GM12878 (cell line): ENCODE data around the gene DIAPH1. TPM values are rescaled to one million over a fixed set of nuclear protein-coding genes. Genes with fewer than 3 reads are reported as not detected.
A peak's percentile ranks its signal among the peaks of the same experiment; 100 is the strongest.

Experiments used
- ATAC-seq: fragments of 200-7000 bp; cut with Tn5 transposase; 3 replicates; pipeline ENCODE4 v1.9.1; 2020; ENCODE audit warnings: mild to moderate bottlenecking, moderate library complexity
- BruUV-seq: library from RNA; stranded (reverse); fragments of 400-500 nt; replicated peaks from 2 replicates; lab custom pipeline; 2021; lab: Mats Ljungman, UMichigan
- CTCF ChIA-PET: fragments of 300-600 bp; sonication (Branson Sonifier 250); formaldehyde crosslinking; extraction: SDS; loops from one replicate; lab custom pipeline; 2021; ENCODE audit warnings: inconsistent platforms; lab: Yijun Ruan, JAX
- POLR2A ChIA-PET: fragments of 350-600 bp; formaldehyde crosslinking; extraction: SDS; loops from one replicate; lab custom pipeline; 2021; ENCODE audit warnings: inconsistent platforms; lab: Charles Lee
- RAD21 ChIA-PET: fragments of 300-600 bp; sonication (Branson Sonifier 250); formaldehyde crosslinking; loops from one replicate; lab custom pipeline; 2023; ENCODE audit warnings: antibody characterized with exemption; ENCODE audit not compliant: unreplicated experiment; lab: Charles Lee
- SMC1A ChIA-PET: fragments of 300-600 bp; sonication (Branson Sonifier 250); formaldehyde crosslinking; loops from one replicate; lab custom pipeline; 2023; ENCODE audit not compliant: unreplicated experiment, uncharacterized antibody; lab: Charles Lee
- DNase-seq: peaks from one replicate; pipeline ENCODE4 v3.0.0-alpha.2; 2011; ENCODE audit warnings: low read depth, low spot score
- FAIRE-seq: peaks from 3 replicates; lab custom pipeline; 2011; peaks lifted over from hg19 to GRCh38; lab: Jason Lieb, UNC
- H2AFZ ChIP-seq: 2 replicates; pipeline ENCODE4 v1.6.0; 2011; ENCODE audit warnings: low read depth, low read length, control low read depth; ENCODE audit not compliant: control insufficient read depth
- H3K27ac ChIP-seq: 2 replicates; pipeline ENCODE4 v1.5.1; 2011; ENCODE audit warnings: control low read depth; ENCODE audit not compliant: control insufficient read depth, insufficient read depth
- H3K27me3 ChIP-seq, 2 experiments: replicated peaks in 1 of 2; 2 replicates each; pipeline versions ENCODE4 v1.6.0 to v1.6.1; 2011; ENCODE audit warnings: low read length in 1 of 2; ENCODE audit not compliant: control insufficient read depth in 2 of 2, insufficient read depth in 2 of 2
- H3K36me3 ChIP-seq, 2 experiments: 2 replicates each; pipeline ENCODE4 v1.5.1; 2011; ENCODE audit warnings: low read length in 1 of 2; ENCODE audit not compliant: control insufficient read depth in 2 of 2, insufficient read depth in 2 of 2
- H3K4me1 ChIP-seq: 2 replicates; pipeline ENCODE4 v1.6.1; 2011; ENCODE audit warnings: mild to moderate bottlenecking, low read length, moderate library complexity, mixed read lengths; ENCODE audit not compliant: control insufficient read depth, insufficient read depth
- H3K4me2 ChIP-seq: 2 replicates; pipeline ENCODE4 v1.6.0; 2011; ENCODE audit warnings: control low read depth; ENCODE audit not compliant: control insufficient read depth, insufficient read depth
- H3K4me3 ChIP-seq: fragments of 200-600 bp; sonication (generic); 2 replicates; pipeline ENCODE4 v1.5.1; 2016
- H3K79me2 ChIP-seq: 2 replicates; pipeline ENCODE4 v1.6.0; 2011; ENCODE audit warnings: low read length; ENCODE audit not compliant: control insufficient read depth, insufficient read depth
- H3K9ac ChIP-seq: 2 replicates; pipeline ENCODE4 v1.8.0; 2011; ENCODE audit warnings: low read length, control low read depth, mixed read lengths; ENCODE audit not compliant: control insufficient read depth, insufficient read depth
- H3K9me3 ChIP-seq: replicated peaks from 3 replicates; pipeline ENCODE4 v1.5.1; 2011; ENCODE audit warnings: mild to moderate bottlenecking, low read length; ENCODE audit not compliant: control insufficient read depth, insufficient read depth
- H4K20me1 ChIP-seq: 2 replicates; pipeline ENCODE4 v1.6.0; 2011; ENCODE audit not compliant: control insufficient read depth, insufficient read depth
- CREB1 ChIP-seq: IDR thresholded peaks from 2 replicates; pipeline ENCODE4 v1.6.1; 2012; ENCODE audit warnings: low read depth, mild to moderate bottlenecking, inconsistent platforms
- IKZF1 ChIP-seq: fragments of 450-650 bp; conservative IDR thresholded peaks from 2 replicates; pipeline ENCODE4 v1.6.1; 2017; ENCODE audit warnings: antibody characterized with exemption, mild to moderate bottlenecking
- NR2C1 ChIP-seq: fragments of 450-650 bp; IDR thresholded peaks from 2 replicates; pipeline ENCODE4 v1.6.1; 2017; ENCODE audit warnings: antibody characterized with exemption, mild to moderate bottlenecking, moderate library complexity
- TAF1 ChIP-seq: IDR thresholded peaks from 2 replicates; pipeline ENCODE4 v1.6.1; 2011; ENCODE audit warnings: mild to moderate bottlenecking, low read depth, low read length, borderline replicate concordance
- YY1 ChIP-seq: IDR thresholded peaks from 2 replicates; pipeline ENCODE4 v1.6.1; 2011; ENCODE audit warnings: low read depth, mild to moderate bottlenecking, low read length
- ZSCAN29 ChIP-seq: fragments of 450-650 bp; IDR thresholded peaks from 2 replicates; pipeline ENCODE4 v1.6.1; 2017; ENCODE audit warnings: mild to moderate bottlenecking, moderate library complexity
- WGBS: methylation state at CpG from one replicate; pipeline ENCODE4 v1.1.6; 2016; ENCODE audit warnings: low lambda C conversion rate; ENCODE audit not compliant: insufficient replicate concordance, insufficient coverage; ENCODE audit errors: missing lambda C conversion rate; 5-methylcytosine and 5-hydroxymethylcytosine counted together
- in situ Hi-C: fragments of 300-500 bp; cut with MboI; formaldehyde crosslinking; loops from 9 replicates; pipeline ENCODE4 v1.14.3; 2018; ENCODE audit warnings: mixed read lengths
- intact Hi-C: fragments of 100-400 bp; cut with micrococcal nuclease; formaldehyde crosslinking; loops from one replicate; pipeline ENCODE4 v1.14.2; 2022; ENCODE audit not compliant: unreplicated experiment
- polyA plus RNA-seq, 11 experiments: library from polyadenylated mRNA; depleted of rRNA in 4 of 11; unstranded in 6 of 11; stranded (reverse) in 5 of 11; fragments of >200 nt; fragmentation: Nextera tagmentation in 4 of 11; fragmentation: Illumina TruSeq in 1 of 11; extraction: Ambion mirVana in 4 of 11; extraction: Trizol in 1 of 11; gene quantifications; 1 replicate in 1 of 11; 2 replicates in 10 of 11; pipeline versions ENCODE4 v1.2.1 to v1.2.3, GENCODE V29; 2011 to 2016; ENCODE audit warnings: inconsistent platforms in 2 of 11, missing spikeins in 2 of 11, low read depth in 1 of 11
- total RNA-seq, 4 experiments: library from RNA; depleted of rRNA in 3 of 4; stranded (reverse); fragments of >200 nt in 3 of 4; fragmentation: Illumina TruSeq in 1 of 4; extraction: Trizol in 1 of 4; gene quantifications; 2 replicates each; pipeline versions ENCODE4 v1.2.1 to v1.2.3, GENCODE V29; 2013 to 2021

The DIAPH1 gene
- total and polyA plus RNA-seq, 10 of the 15 experiments (the other 5 are each of a cell fraction or from before 2014, with no cell fraction given), result 37.8 to 168 (median 59.0) TPM

- no peak for FAIRE-seq
- Histone ChIP-seq H3K36me3 (peaks cover 22 to 39% of the 10 kb centered on the region in 2 experiments), H3K27ac (no peak overlapping the region), H3K27me3 (no peaks in the 10 kb centered on the region), H2AFZ (no peak overlapping the region), H3K9ac (no peak overlapping the region), H3K9me3 (no peaks in the 10 kb centered on the region), H3K4me3 (no peak overlapping the region), H3K4me1 (peaks cover 16% of the 10 kb centered on the region), H3K4me2 (no peak overlapping the region), H3K79me2 (peaks cover 16% of the 10 kb centered on the region), H4K20me1 (no peaks in the 10 kb centered on the region)
- in situ Hi-C loops (no loop called here), intact Hi-C loops (no loop called here)
- no TSS peak for BruUV-seq
- ChIA-PET CTCF (interaction anchor here (1.5 kb wide), 1 partner anchor 36 kb away, joined by 3 read pairs; no protein-coding TSS in a partner anchor), POLR2A (interaction anchor here (0.6 to 11.5 kb wide), 3 partner anchors 9 to 21 kb away, joined by 4 to 215 read pairs (median 4); partner anchors contain the start of genes DIAPH1, HDAC3 and RELL2), RAD21 (interaction anchor here (1.4 kb wide), 1 partner anchor 34 kb away, joined by 4 read pairs; no protein-coding TSS in a partner anchor), SMC1A (interaction anchor here (12.9 kb wide), 1 partner anchor 10 kb away, joined by 245 read pairs; the partner anchor contains the start of gene DIAPH1)
- DNase-seq, result no peak
- ATAC-seq, result no peak
- no peak for TF ChIP-seq ZSCAN29
- no peak for TF ChIP-seq NR2C1
- TF ChIP-seq TAF1, result no peak
- TF ChIP-seq YY1, result no peak
- WGBS, result 96% methylated on average over 6 of the region's 6 CpGs
Measured at GRCh38 chr5:141628175-141628788, 9.5 kb upstream of the DIAPH1 start.

- no peaks in the 10 kb centered on the region for H3K27me3 ChIP-seq
- ChIA-PET RAD21 (interaction anchor here (1.0 to 3.7 kb wide), 10 partner anchors 11 to 345 kb away, joined by 3 to 79 read pairs (median 4); partner anchors contain the start of genes FCHSD1, HDAC3, RELL2 and RNF14), SMC1A (interaction anchor here (0.9 to 14.0 kb wide), 7 partner anchors 10 to 59 kb away, joined by 3 to 245 read pairs (median 4); partner anchors contain the start of genes HDAC3 and RELL2), CTCF (interaction anchor here (0.8 to 15.5 kb wide), 12 partner anchors 10 to 256 kb away, joined by 3 to 517 read pairs (median 4); partner anchors contain the start of genes HDAC3 and RELL2)
- no peaks in the 10 kb centered on the region for H4K20me1 ChIP-seq
- H3K9ac ChIP-seq, result 0 out of 2 replicates have a peak overlapping the region, but pooled peaks have one; percentile 15
- peak overlapping the region; percentile 70 for H3K4me2 ChIP-seq
- ATAC-seq (no peak), FAIRE-seq (no peak), DNase-seq (no peak)
- no TSS peak for BruUV-seq
- WGBS, result 11% methylated on average over 5 of the region's 5 CpGs
- H3K27ac ChIP-seq, result peak overlapping the region; percentile 81
- peaks cover 14% of the 10 kb centered on the region for H3K4me1 ChIP-seq
- peaks cover 19 to 38% of the 10 kb centered on the region in 2 experiments for H3K36me3 ChIP-seq
- no peaks in the 10 kb centered on the region for H3K9me3 ChIP-seq
- H3K79me2 ChIP-seq, result peaks cover under 1% of the 10 kb centered on the region; the same call in 1 of the 2 replicates
- no peak overlapping the region for H3K4me3 ChIP-seq
- TF ChIP-seq CREB1, result no peak
- 0 out of 2 replicates have a peak, but pooled peaks have one; percentile 4 for TF ChIP-seq IKZF1
- TF ChIP-seq, all 136 proteins: peak for 1
- in situ Hi-C loops (loop anchor here (25.0 kb wide), 2 partner anchors 1211 to 1586 kb away; partner anchors contain the start of genes ANKHD1 and NRG2), intact Hi-C loops (no loop called here)
- POLR2A ChIA-PET, result interaction anchor here (1.1 to 13.9 kb wide), 7 partner anchors 10 to 42 kb away, joined by 5 to 215 read pairs (median 6); partner anchors contain the start of genes FCHSD1, HDAC3 and RELL2
- H2AFZ ChIP-seq, result no peak overlapping the region
Measured at GRCh38 chr5:141623611-141624010, 4.8 kb upstream of the DIAPH1 start.
